Naive thymus-derived CD8-positive, alpha-beta T cell (primary cell): ENCODE measurements around the gene ODAD4. TPM values are rescaled to one million over a fixed set of nuclear protein-coding genes. Genes with fewer than 3 reads are reported as not detected.
A peak's percentile ranks its signal among the peaks of the same experiment; 100 is the strongest.

Experiments
- ATAC-seq, 2 donors: fragments of 150-1000 bp; cut with Tn5 transposase in 1 of 2; sonication (Bioruptor Pico), chemical (Tn5 transposase) in 1 of 2; 1 replicate in 1 of 2; 2 replicates in 1 of 2; pipeline ENCODE4 v1.10.0; 2021; ENCODE audit warnings: mild to moderate bottlenecking in 2 of 2, moderate library complexity in 2 of 2
- POLR2A ChIA-PET: fragments of 350-600 bp; sonication (Branson Sonifier 250); formaldehyde crosslinking; loops from one replicate; lab custom pipeline; 2021; ENCODE audit warnings: antibody characterized with exemption; lab: Charles Lee
- DNase-seq, 10 donors: peaks; one replicate each; pipeline versions ENCODE4 v3.0.0 to v3.0.0-alpha.2; 2020 to 2022
- H3K27ac Mint-ChIP-seq, 10 donors: one replicate each; pipeline ENCODE4 v1.8.0; 2020 to 2022; ENCODE audit warnings: mild to moderate bottlenecking in 10 of 10, mixed read lengths in 10 of 10, moderate library complexity in 4 of 10, inconsistent platforms in 1 of 10
- H3K27me3 Mint-ChIP-seq, 5 donors: one replicate each; pipeline ENCODE4 v1.8.0; 2021 to 2022; ENCODE audit warnings: mixed read lengths in 5 of 5
- H3K36me3 Mint-ChIP-seq, 3 donors: one replicate each; pipeline ENCODE4 v1.8.0; 2020 to 2022; ENCODE audit warnings: mixed read lengths in 3 of 3, mild to moderate bottlenecking in 2 of 3, inconsistent platforms in 1 of 3
- H3K4me1 Mint-ChIP-seq, 4 donors: one replicate each; pipeline ENCODE4 v1.8.0; 2021 to 2022; ENCODE audit warnings: mixed read lengths in 4 of 4
- H3K4me3 Mint-ChIP-seq, 10 donors: one replicate each; pipeline ENCODE4 v1.8.0; 2020 to 2022; ENCODE audit warnings: mild to moderate bottlenecking in 10 of 10, mixed read lengths in 10 of 10, moderate library complexity in 6 of 10, inconsistent platforms in 1 of 10
- H3K9me3 Mint-ChIP-seq, 9 donors: one replicate each; pipeline ENCODE4 v1.8.0; 2020 to 2022; ENCODE audit warnings: mixed read lengths in 9 of 9, mild to moderate bottlenecking in 3 of 9, inconsistent platforms in 1 of 9, moderate library complexity in 1 of 9
- polyA plus RNA-seq, 3 donors: library from polyadenylated mRNA; unstranded; fragments of 300-500 nt; fragmentation: Illumina TruSeq; gene quantifications; one replicate each; pipeline ENCODE4 v1.2.3, GENCODE V29; 2021
- total RNA-seq, 8 experiments: library from RNA in 2 of 8; stranded (reverse) in 2 of 8; gene quantifications; one replicate each; pipeline ENCODE4 v1.2.3 and lab custom pipeline; 2021 to 2026

Gene ODAD4
- total and polyA plus RNA-seq, 5 experiments from 2014 or later: 0.08 to 0.09 TPM; not detected in 3

DNA sequence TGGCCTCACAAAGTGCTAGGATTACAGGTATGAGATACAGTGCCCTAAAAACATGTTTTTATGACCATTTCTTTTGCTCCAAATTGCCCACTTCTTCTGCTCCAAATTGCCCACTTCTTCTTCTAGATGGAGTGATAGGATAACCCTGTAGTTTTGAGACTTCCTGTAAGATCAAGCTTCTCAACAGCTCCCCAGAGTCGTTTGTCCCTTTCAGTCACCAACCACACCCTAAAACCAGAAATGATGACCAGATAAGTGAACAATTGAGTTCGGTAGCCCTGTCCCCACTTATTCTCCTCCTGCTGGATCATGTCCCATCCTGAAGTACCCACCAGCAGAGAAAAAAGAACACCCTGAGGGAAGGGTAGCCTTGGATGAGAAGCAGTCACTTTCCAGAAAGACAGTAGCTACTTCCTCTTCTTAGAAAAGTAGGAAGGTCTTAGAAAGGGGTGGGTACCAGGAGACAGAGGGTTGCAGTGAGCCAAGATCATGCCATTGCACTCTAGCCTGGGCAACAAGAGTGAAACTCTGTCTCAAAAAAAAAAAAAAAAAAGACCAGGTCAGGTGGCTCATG, 2.5 kb downstream of the ODAD4 start:
- ATAC-seq: no peak
- peak overlapping the region in 8 of 10 donors; percentile 2 to 83 (median 30) for H3K27ac Mint-ChIP-seq
- DNase-seq: no peak
- H3K36me3 Mint-ChIP-seq: no peaks in the 10 kb centered on the region
- POLR2A ChIA-PET: interaction anchor here (1.4 kb wide), 1 partner anchor 14 kb away, joined by 4 read pairs; the partner anchor contains the start of gene ACLY
- peak overlapping the region in 1 of 10 donors; percentile 19 for H3K4me3 Mint-ChIP-seq
- no peaks in the 10 kb centered on the region for H3K27me3 Mint-ChIP-seq
- H3K9me3 Mint-ChIP-seq: no peaks in the 10 kb centered on the region
- H3K4me1 Mint-ChIP-seq: peaks cover 12 to 27% (median 26%) of the 10 kb centered on the region in 4 donors

DNA sequence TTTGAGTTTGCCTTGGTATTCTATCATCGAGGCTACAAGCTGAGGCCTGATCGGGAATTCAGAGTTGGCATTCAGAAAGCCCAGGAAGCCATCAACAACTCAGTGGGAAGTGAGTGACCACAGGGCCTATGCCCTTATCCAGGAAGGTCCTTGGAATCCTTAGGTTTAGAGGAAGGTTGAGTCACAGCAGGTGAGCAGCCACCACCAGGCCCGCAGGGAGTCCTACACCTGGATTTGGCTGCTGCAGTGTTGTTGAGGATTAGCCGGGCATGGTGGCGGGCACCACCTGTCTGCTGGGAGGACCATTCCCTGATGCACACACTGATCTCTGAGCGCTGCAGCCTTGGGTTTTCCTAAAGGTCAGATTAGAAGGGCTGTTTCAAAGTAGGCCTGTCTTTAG, 5.2 kb downstream of the ODAD4 start:
- Mint-ChIP-seq H3K4me1 (peaks cover under 1 to 9% (median 6%) of the 10 kb centered on the region in 4 donors), H3K4me3 (no peak overlapping the region), H3K27ac (no peak overlapping the region), H3K36me3 (no peaks in the 10 kb centered on the region), H3K27me3 (peaks cover 0 to 3% (median 0%) of the 10 kb centered on the region in 5 donors), H3K9me3 (no peaks in the 10 kb centered on the region)
- POLR2A ChIA-PET: no interaction called here
- no peak for DNase-seq
- no peak for ATAC-seq

- DNase-seq: no peak
- no peaks in the 10 kb centered on the region for H3K36me3 Mint-ChIP-seq
- POLR2A ChIA-PET: no interaction called here
- peaks cover 0 to 4% (median 0%) of the 10 kb centered on the region in 4 donors for H3K4me1 Mint-ChIP-seq
- no peak for ATAC-seq
- H3K27me3 Mint-ChIP-seq: peaks cover 0 to 5% (median 0%) of the 10 kb centered on the region in 5 donors
- no peak overlapping the region for H3K4me3 Mint-ChIP-seq
- no peaks in the 10 kb centered on the region for H3K9me3 Mint-ChIP-seq
- no peak overlapping the region for H3K27ac Mint-ChIP-seq
Observed at GRCh38 chr17:41937970-41938954, 7.8 kb downstream of the ODAD4 start.

GRCh38 chr17:41939044-41939692, 8.8 kb downstream of the ODAD4 start:
- no peak for DNase-seq
- H3K4me1 Mint-ChIP-seq: peaks cover 0 to 4% (median 0%) of the 10 kb centered on the region in 4 donors
- no peak for ATAC-seq
- no peaks in the 10 kb centered on the region for H3K9me3 Mint-ChIP-seq
- H3K27ac Mint-ChIP-seq: no peak overlapping the region
- H3K4me3 Mint-ChIP-seq: no peak overlapping the region
- H3K27me3 Mint-ChIP-seq: peaks cover 0 to 5% (median 0%) of the 10 kb centered on the region in 5 donors
- POLR2A ChIA-PET: interaction anchor here (1.3 kb wide), 1 partner anchor 10 kb away, joined by 4 read pairs; no protein-coding TSS in a partner anchor
- H3K36me3 Mint-ChIP-seq: no peaks in the 10 kb centered on the region

GRCh38 chr17:41939693-41940090, 9.3 kb downstream of the ODAD4 start:
- POLR2A ChIA-PET: interaction anchor here (1.3 kb wide), 1 partner anchor 10 kb away, joined by 4 read pairs; no protein-coding TSS in a partner anchor
- no peak for DNase-seq
- no peak overlapping the region for H3K27ac Mint-ChIP-seq

DNA sequence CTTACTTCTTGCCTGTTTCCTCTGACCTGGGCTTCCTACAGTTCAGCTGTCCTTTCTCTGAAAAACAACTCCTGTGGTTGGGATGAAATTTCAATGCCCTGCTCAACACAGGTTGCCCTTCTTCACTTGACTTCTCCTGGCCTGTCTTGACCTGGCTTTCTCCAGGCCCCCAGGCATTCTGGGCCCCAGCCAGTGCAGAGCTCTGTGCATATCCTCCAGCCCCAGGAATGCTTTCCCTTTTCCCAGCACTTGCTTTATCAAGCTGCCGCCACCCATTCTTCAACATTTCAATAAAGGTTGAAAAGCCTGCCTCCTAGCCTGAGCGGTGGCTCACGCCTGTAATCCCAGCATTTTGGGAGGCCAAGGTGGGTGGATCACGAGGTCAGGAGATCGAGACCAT, 10.8 kb downstream of the ODAD4 start:
- ATAC-seq (no peak), DNase-seq (no peak)
- Mint-ChIP-seq H3K36me3 (no peaks in the 10 kb centered on the region), H3K9me3 (no peaks in the 10 kb centered on the region), H3K27me3 (peaks cover 0 to 5% (median 0%) of the 10 kb centered on the region in 5 donors), H3K27ac (peak overlapping the region in 2 of 10 donors; percentile 49 to 58), H3K4me1 (peaks cover 0 to 4% (median 0%) of the 10 kb centered on the region in 4 donors), H3K4me3 (no peak overlapping the region)
- POLR2A ChIA-PET: interaction anchor here (0.9 kb wide), 1 partner anchor 77 kb away, joined by 6 read pairs; no protein-coding TSS in a partner anchor

More at GRCh38 chr17:41939693-41940090, 9.3 kb downstream of the ODAD4 start:
- peaks cover 0 to 4% (median 0%) of the 10 kb centered on the region in 4 donors for H3K4me1 Mint-ChIP-seq
- peaks cover 0 to 5% (median 0%) of the 10 kb centered on the region in 5 donors for H3K27me3 Mint-ChIP-seq
- ATAC-seq: no peak
- H3K4me3 Mint-ChIP-seq: no peak overlapping the region
- H3K9me3 Mint-ChIP-seq: no peaks in the 10 kb centered on the region
- H3K36me3 Mint-ChIP-seq: no peaks in the 10 kb centered on the region

GRCh38 chr17:41942626-41943373, 12.4 kb downstream of the ODAD4 start:
- POLR2A ChIA-PET: no interaction called here
- H3K9me3 Mint-ChIP-seq: no peaks in the 10 kb centered on the region
- peaks cover 0 to 4% (median 0%) of the 10 kb centered on the region in 4 donors for H3K4me1 Mint-ChIP-seq
- peak overlapping the region in 2 of 10 donors; percentile 41 to 54 for H3K27ac Mint-ChIP-seq
- DNase-seq: no peak
- no peaks in the 10 kb centered on the region for H3K36me3 Mint-ChIP-seq
- no peak for ATAC-seq
- H3K4me3 Mint-ChIP-seq: no peak overlapping the region
- peaks cover 0 to 5% (median 0%) of the 10 kb centered on the region in 5 donors for H3K27me3 Mint-ChIP-seq

DNA sequence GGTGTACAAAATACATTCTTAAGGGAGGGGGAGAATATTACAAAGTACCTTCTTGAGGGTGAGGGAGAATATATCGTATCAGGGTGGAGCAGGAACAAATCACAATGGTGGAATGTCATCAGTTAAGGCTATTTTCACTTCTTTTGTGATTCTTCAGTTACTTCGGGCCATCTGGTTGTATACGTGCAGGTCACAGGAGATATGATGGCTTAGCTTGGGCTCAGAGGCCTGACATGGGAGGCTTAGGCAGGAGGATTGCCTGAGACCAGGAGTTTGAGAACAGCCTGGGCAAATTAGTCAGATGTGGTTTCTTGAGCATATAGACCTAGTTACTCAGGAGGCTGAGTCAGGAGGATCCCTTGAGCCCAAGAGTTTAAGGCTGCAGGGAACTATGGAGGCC, 13.1 kb downstream of the ODAD4 start:
- peaks cover 0 to 5% (median 0%) of the 10 kb centered on the region in 5 donors for H3K27me3 Mint-ChIP-seq
- POLR2A ChIA-PET: no interaction called here

GRCh38 chr17:41944943-41945342, 14.5 kb downstream of the ODAD4 start:
- POLR2A ChIA-PET: interaction anchor here (0.7 kb wide), 1 partner anchor 9 kb away, joined by 4 read pairs; no protein-coding TSS in a partner anchor
- Mint-ChIP-seq H3K9me3 (no peaks in the 10 kb centered on the region), H3K36me3 (no peaks in the 10 kb centered on the region), H3K27me3 (peaks cover 0 to 5% (median 0%) of the 10 kb centered on the region in 5 donors), H3K27ac (no peak overlapping the region), H3K4me3 (no peak overlapping the region), H3K4me1 (peaks cover 0 to 4% (median 0%) of the 10 kb centered on the region in 4 donors)
- ATAC-seq (no peak), DNase-seq (no peak)

More for the DNA sequence above, 13.1 kb downstream of the ODAD4 start:
- Mint-ChIP-seq H3K36me3 (no peaks in the 10 kb centered on the region), H3K9me3 (no peaks in the 10 kb centered on the region), H3K27ac (peak overlapping the region in 2 of 10 donors; percentile 41 to 54), H3K4me1 (peaks cover 0 to 4% (median 0%) of the 10 kb centered on the region in 4 donors), H3K4me3 (no peak overlapping the region)
- no peak for DNase-seq
- no peak for ATAC-seq

GRCh38 chr17:41948762-41949460, 18.5 kb downstream of the ODAD4 start:
- POLR2A ChIA-PET: interaction anchor here (1.3 kb wide), 1 partner anchor 9 kb away, joined by 4 read pairs; no protein-coding TSS in a partner anchor
- Mint-ChIP-seq H3K27me3 (no peaks in the 10 kb centered on the region), H3K4me1 (no peaks in the 10 kb centered on the region), H3K36me3 (no peaks in the 10 kb centered on the region), H3K4me3 (no peak overlapping the region), H3K9me3 (no peaks in the 10 kb centered on the region), H3K27ac (no peak overlapping the region)
- ATAC-seq (no peak), DNase-seq (no peak)

- POLR2A ChIA-PET: no interaction called here
- H3K4me1 Mint-ChIP-seq: no peaks in the 10 kb centered on the region
Observed at GRCh38 chr17:41956522-41956921, 26.1 kb downstream of the ODAD4 start.

More at GRCh38 chr17:41956522-41956921, 26.1 kb downstream of the ODAD4 start:
- peak overlapping the region in 1 of 10 donors; percentile 15 for H3K27ac Mint-ChIP-seq
- ATAC-seq (no peak), DNase-seq (no peak)
- H3K9me3 Mint-ChIP-seq: no peaks in the 10 kb centered on the region
- no peaks in the 10 kb centered on the region for H3K36me3 Mint-ChIP-seq
- H3K4me3 Mint-ChIP-seq: no peak overlapping the region
- no peaks in the 10 kb centered on the region for H3K27me3 Mint-ChIP-seq
